ENCODE measurements around the gene PDCD4. TPM values are rescaled to one million over a fixed set of nuclear protein-coding genes. Genes with fewer than 3 reads are reported as not detected.

Gene PDCD4
- total and polyA plus RNA-seq, 4 donors, result 14.7 to 94.4 (median 25.1) TPM

- Histone ChIP-seq H3K9me3 (ENCODE audit: control insufficient read depth in 4 of 4, low read length in 3 of 4) (no peaks in the 10 kb centered on the region), H3K36me3 (ENCODE audit: control insufficient read depth in 4 of 4, insufficient read depth in 3 of 4, low read depth in 1 of 4, low read length in 3 of 4) (no peaks in the 10 kb centered on the region), H3K27me3 (ENCODE audit: control insufficient read depth in 4 of 4, insufficient read depth in 4 of 4, low read length in 3 of 4) (no peaks in the 10 kb centered on the region), H3K27ac (ENCODE audit: low read depth in 1 of 2, low read length in 2 of 2) (no peak overlapping the region), H3K4me1 (ENCODE audit: control insufficient read depth in 4 of 4, insufficient read depth in 4 of 4, low read length in 3 of 4) (peaks cover 0 to 16% (median 10%) of the 10 kb centered on the region in 4 donors), H3K9ac (ENCODE audit: low read depth in 1 of 2, low read length in 2 of 2) (no peak overlapping the region), H3K4me3 (ENCODE audit: low read depth in 1 of 3, low read length in 3 of 3) (no peak overlapping the region)
- WGBS, result 74% methylated on average over 1 of the region's 1 CpG
- TF ChIP-seq SP1 (IDR thresholded peaks at IDR 0.05), result no peak
- no peak for TF ChIP-seq REST (IDR thresholded peaks at IDR 0.05)
- TF ChIP-seq CTCF (IDR thresholded peaks at IDR 0.05; ENCODE audit: low read depth, low read length, missing input control), result no peak
- no peak for TF ChIP-seq HNF4A (conservative IDR thresholded peaks at IDR 0.05)
- no peak for TF ChIP-seq RAD21 (IDR thresholded peaks at IDR 0.05)
- no peak for TF ChIP-seq RXRA (IDR thresholded peaks at IDR 0.05)
- no peak for TF ChIP-seq YY1 (IDR thresholded peaks at IDR 0.05)
- DNase-seq (ENCODE audit: low spot score), result no peak
Measured at GRCh38 chr10:110824152-110824441, 47.6 kb upstream of the PDCD4 start.

- no peak overlapping the region for H3K9ac ChIP-seq (ENCODE audit: low read depth in 1 of 2, low read length in 2 of 2)
- 83% methylated on average over 5 of the region's 5 CpGs for WGBS
- DNase-seq (ENCODE audit: low spot score), result no peak
- H3K4me3 ChIP-seq (ENCODE audit: low read depth in 1 of 3, low read length in 3 of 3), result no peak overlapping the region
- peaks cover 0 to 14% (median 8%) of the 10 kb centered on the region in 4 donors for H3K4me1 ChIP-seq (ENCODE audit: control insufficient read depth in 4 of 4, insufficient read depth in 4 of 4, low read length in 3 of 4)
- TF ChIP-seq HNF4A (conservative IDR thresholded peaks at IDR 0.05), result no peak
- TF ChIP-seq REST (IDR thresholded peaks at IDR 0.05), result no peak
- TF ChIP-seq FOXA1 (IDR thresholded peaks at IDR 0.05), result no peak
- TF ChIP-seq SP1 (IDR thresholded peaks at IDR 0.05), result no peak
- no peak for TF ChIP-seq EGR1 (IDR thresholded peaks at IDR 0.05; ENCODE audit: low read depth in 2 of 2)
- no peak for TF ChIP-seq CTCF (IDR thresholded peaks at IDR 0.05; ENCODE audit: low read depth, low read length, missing input control)
- no peak for TF ChIP-seq RAD21 (IDR thresholded peaks at IDR 0.05)
- TF ChIP-seq ATF3 (IDR thresholded peaks at IDR 0.05), result no peak
- no peak for TF ChIP-seq GABPA (IDR thresholded peaks at IDR 0.05 in 1 of 2, conservative IDR thresholded peaks at IDR 0.05 in 1 of 2)
- no peaks in the 10 kb centered on the region for H3K9me3 ChIP-seq (ENCODE audit: control insufficient read depth in 4 of 4, low read length in 3 of 4)
- H3K36me3 ChIP-seq (ENCODE audit: control insufficient read depth in 4 of 4, insufficient read depth in 3 of 4, low read depth in 1 of 4, low read length in 3 of 4), result no peaks in the 10 kb centered on the region
- no peak overlapping the region for H3K27ac ChIP-seq (ENCODE audit: low read depth in 1 of 2, low read length in 2 of 2)
- H3K27me3 ChIP-seq (ENCODE audit: control insufficient read depth in 4 of 4, insufficient read depth in 4 of 4, low read length in 3 of 4), result no peaks in the 10 kb centered on the region
Measured at GRCh38 chr10:110824660-110825059, 47.1 kb upstream of the PDCD4 start.

Measured in liver (tissue), 9 donors.